NCI-H2029 (cell line): ENCODE measurements around the gene TXNDC2.

Experiments
- DNase-seq: peaks from one replicate; lab custom pipeline; 2025; lab: John Stamatoyannopoulos, UW

Gene TXNDC2

GRCh38 chr18:9931678-9932077, 45.9 kb downstream of the TXNDC2 start:
- DNase-seq: no peak

- no peak for DNase-seq
Observed at GRCh38 chr18:9933865-9934264, 48.1 kb downstream of the TXNDC2 start.

GRCh38 chr18:9934274-9934673, 48.5 kb downstream of the TXNDC2 start:
- no peak for DNase-seq
